Vagina (tissue), 2 donors: ENCODE results near the gene LDB2.

ENCODE experiments used
- POLR2A ChIP-seq, 2 donors: fragments of 450-650 bp; IDR thresholded peaks; one replicate each; pipeline ENCODE4 v1.6.1; 2017; ENCODE audit warnings: antibody characterized with exemption in 2 of 2, mild to moderate bottlenecking in 2 of 2, moderate library complexity in 2 of 2
- POLR2AphosphoS5 ChIP-seq, 2 donors: sonication (generic); formaldehyde crosslinking; IDR thresholded peaks; one replicate each; pipeline ENCODE4 v1.9.0; 2017; ENCODE audit warnings: antibody characterized with exemption in 2 of 2, mild to moderate bottlenecking in 2 of 2, low read depth in 1 of 2; ENCODE audit not compliant: insufficient read depth in 1 of 2
- TF ChIP-seq, protein P1 (sequence below), 3 experiments: fragments of 450-650 bp in 2 of 3; fragments of 200-600 bp in 1 of 3; sonication (generic) in 1 of 3; IDR thresholded peaks; one replicate each; pipeline ENCODE4 v1.5.1; 2017 to 2019; ENCODE audit warnings: antibody characterized with exemption in 3 of 3, mild to moderate bottlenecking in 2 of 3, moderate library complexity in 2 of 3

DNA sequence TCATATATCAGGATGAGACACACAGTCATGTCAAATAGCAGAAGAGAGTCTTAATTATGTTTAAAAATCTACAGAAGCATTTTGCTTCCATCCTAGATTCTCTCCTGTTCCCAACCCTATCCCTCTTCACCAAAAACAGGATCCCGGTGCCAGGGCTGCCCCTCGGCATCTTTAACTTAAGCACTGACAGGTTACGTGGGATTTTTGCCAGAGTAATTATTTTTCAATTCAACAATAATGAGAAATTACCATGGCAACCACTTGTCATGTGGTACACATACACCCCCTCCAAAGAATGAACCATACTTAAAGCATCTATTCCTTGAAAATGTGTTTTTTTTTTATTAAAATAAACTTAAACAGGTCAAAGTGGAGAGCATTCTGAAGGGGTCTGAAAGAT is 130.6 kb downstream of the LDB2 start:
- TF ChIP-seq, protein P1, sequence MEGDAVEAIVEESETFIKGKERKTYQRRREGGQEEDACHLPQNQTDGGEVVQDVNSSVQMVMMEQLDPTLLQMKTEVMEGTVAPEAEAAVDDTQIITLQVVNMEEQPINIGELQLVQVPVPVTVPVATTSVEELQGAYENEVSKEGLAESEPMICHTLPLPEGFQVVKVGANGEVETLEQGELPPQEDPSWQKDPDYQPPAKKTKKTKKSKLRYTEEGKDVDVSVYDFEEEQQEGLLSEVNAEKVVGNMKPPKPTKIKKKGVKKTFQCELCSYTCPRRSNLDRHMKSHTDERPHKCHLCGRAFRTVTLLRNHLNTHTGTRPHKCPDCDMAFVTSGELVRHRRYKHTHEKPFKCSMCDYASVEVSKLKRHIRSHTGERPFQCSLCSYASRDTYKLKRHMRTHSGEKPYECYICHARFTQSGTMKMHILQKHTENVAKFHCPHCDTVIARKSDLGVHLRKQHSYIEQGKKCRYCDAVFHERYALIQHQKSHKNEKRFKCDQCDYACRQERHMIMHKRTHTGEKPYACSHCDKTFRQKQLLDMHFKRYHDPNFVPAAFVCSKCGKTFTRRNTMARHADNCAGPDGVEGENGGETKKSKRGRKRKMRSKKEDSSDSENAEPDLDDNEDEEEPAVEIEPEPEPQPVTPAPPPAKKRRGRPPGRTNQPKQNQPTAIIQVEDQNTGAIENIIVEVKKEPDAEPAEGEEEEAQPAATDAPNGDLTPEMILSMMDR (IDR thresholded peaks at IDR 0.05): no peak
- no peak for TF ChIP-seq POLR2A (IDR thresholded peaks at IDR 0.05)
- TF ChIP-seq POLR2AphosphoS5 (IDR thresholded peaks at IDR 0.05; ENCODE audit: insufficient read depth in 1 of 2, low read depth in 1 of 2): no peak
